Naive thymus-derived CD4-positive, alpha-beta T cell (primary cell): Measurements from ENCODE around the gene ERC1. TPM values are rescaled to one million over a fixed set of nuclear protein-coding genes. Genes with fewer than 3 reads are reported as not detected.

ENCODE experiments used
- ATAC-seq: fragments of 150-1000 bp; cut with Tn5 transposase; 2 replicates; pipeline ENCODE4 v1.10.0; 2021; ENCODE audit warnings: mild to moderate bottlenecking, moderate library complexity
- CTCF ChIA-PET: fragments of 350-600 bp; sonication (Branson Sonifier 250); formaldehyde crosslinking; loops from one replicate; lab custom pipeline; 2021; ENCODE audit warnings: antibody characterized with exemption; lab: Charles Lee
- POLR2A ChIA-PET: fragments of 350-600 bp; sonication (Branson Sonifier 250); formaldehyde crosslinking; loops from one replicate; lab custom pipeline; 2021; ENCODE audit warnings: antibody characterized with exemption, inconsistent platforms; lab: Charles Lee
- DNase-seq, 9 donors: peaks; one replicate each; pipeline versions ENCODE4 v3.0.0 to v3.0.0-alpha.2; 2020 to 2022; ENCODE audit warnings: mixed read lengths in 1 of 9
- H3K27ac ChIP-seq: one replicate; pipeline ENCODE4 v1.7.0; 2013; ENCODE audit warnings: mild to moderate bottlenecking, low read depth, low read length, moderate library complexity
- H3K27me3 ChIP-seq, 2 donors: one replicate each; pipeline ENCODE4 v1.7.0; 2013; ENCODE audit warnings: low read length in 2 of 2, mild to moderate bottlenecking in 2 of 2, moderate library complexity in 2 of 2; ENCODE audit not compliant: control insufficient read depth in 2 of 2, insufficient read depth in 2 of 2
- H3K36me3 ChIP-seq, 3 experiments: 1 replicate in 2 of 3; 2 replicates in 1 of 3; pipeline ENCODE4 v1.7.0; 2013; ENCODE audit warnings: low read length in 3 of 3, mild to moderate bottlenecking in 3 of 3, moderate library complexity in 1 of 3; ENCODE audit not compliant: insufficient read depth in 3 of 3, control insufficient read depth in 2 of 3
- H3K4me1 ChIP-seq, 2 donors: one replicate each; pipeline ENCODE4 v1.7.0; 2013; ENCODE audit warnings: low read length in 2 of 2, mild to moderate bottlenecking in 2 of 2, moderate library complexity in 1 of 2; ENCODE audit not compliant: control insufficient read depth in 2 of 2, insufficient read depth in 2 of 2
- H3K4me3 ChIP-seq: 2 replicates; pipeline ENCODE4 v1.7.0; 2013; ENCODE audit warnings: mild to moderate bottlenecking, low read length
- H3K9me3 ChIP-seq, 3 experiments: 1 replicate in 2 of 3; 2 replicates in 1 of 3; pipeline ENCODE4 v1.7.0; 2013; ENCODE audit warnings: low read length in 3 of 3; ENCODE audit not compliant: control insufficient read depth in 2 of 3
- H3K27ac Mint-ChIP-seq, 9 donors: one replicate each; pipeline ENCODE4 v1.8.0; 2020 to 2022; ENCODE audit warnings: mixed read lengths in 9 of 9, mild to moderate bottlenecking in 8 of 9, moderate library complexity in 5 of 9, inconsistent platforms in 2 of 9
- H3K27me3 Mint-ChIP-seq, 5 donors: one replicate each; pipeline ENCODE4 v1.8.0; 2021 to 2022; ENCODE audit warnings: mixed read lengths in 5 of 5, mild to moderate bottlenecking in 1 of 5
- H3K36me3 Mint-ChIP-seq, 5 donors: one replicate each; pipeline ENCODE4 v1.8.0; 2020 to 2022; ENCODE audit warnings: mixed read lengths in 5 of 5, mild to moderate bottlenecking in 3 of 5, inconsistent platforms in 1 of 5
- H3K4me1 Mint-ChIP-seq, 7 donors: one replicate each; pipeline ENCODE4 v1.8.0; 2020 to 2022; ENCODE audit warnings: mixed read lengths in 7 of 7, mild to moderate bottlenecking in 3 of 7, inconsistent platforms in 1 of 7
- H3K4me3 Mint-ChIP-seq, 10 donors: one replicate each; pipeline ENCODE4 v1.8.0; 2020 to 2022; ENCODE audit warnings: mild to moderate bottlenecking in 10 of 10, mixed read lengths in 10 of 10, moderate library complexity in 6 of 10, inconsistent platforms in 2 of 10
- H3K9me3 Mint-ChIP-seq, 11 donors: one replicate each; pipeline ENCODE4 v1.8.0; 2020 to 2022; ENCODE audit warnings: mixed read lengths in 11 of 11, mild to moderate bottlenecking in 4 of 11, inconsistent platforms in 1 of 11, moderate library complexity in 1 of 11
- intact Hi-C, 2 donors: fragments of 100-400 bp; cut with micrococcal nuclease; formaldehyde crosslinking; loops; one replicate each; pipeline ENCODE4 v1.15.1; 2023
- polyA plus RNA-seq, 2 donors: library from polyadenylated mRNA; unstranded; fragments of 300-500 nt; fragmentation: Illumina TruSeq; gene quantifications; one replicate each; pipeline ENCODE4 v1.2.3, GENCODE V29; 2021
- total RNA-seq, 6 experiments: library from RNA in 5 of 6; stranded (reverse) in 5 of 6; gene quantifications; 1 replicate in 5 of 6; 2 replicates in 1 of 6; pipeline ENCODE4 v1.2.3 and lab custom pipeline; 2021 to 2026

The ERC1 gene
- total and polyA plus RNA-seq, 7 experiments from 2014 or later, result 15.9 to 62.0 (median 51.5) TPM

DNA sequence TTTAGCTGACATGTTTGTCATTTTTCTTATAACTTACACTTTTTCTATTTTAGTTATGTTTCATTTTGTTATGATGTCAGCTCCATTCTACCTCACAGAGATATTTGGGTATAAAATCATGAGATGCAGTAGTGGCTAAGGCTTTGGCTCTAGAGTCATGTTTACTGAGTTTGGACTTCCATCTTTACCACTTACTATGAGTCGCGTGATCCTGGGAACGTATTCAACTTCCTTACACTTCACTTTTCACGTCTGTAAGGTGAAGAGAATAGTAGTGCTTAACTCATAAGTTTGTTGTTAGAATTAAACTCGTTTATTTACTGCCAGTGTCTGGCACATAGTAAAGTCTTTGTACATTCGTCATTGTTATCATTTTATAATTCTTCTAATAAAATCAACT, 126.3 kb downstream of the ERC1 start:
- DNase-seq (no peak), ATAC-seq (no peak)
- peaks cover under 1 to 9% (median 2%) of the 10 kb centered on the region in 7 donors for H3K4me1 Mint-ChIP-seq
- peaks cover 0 to 3% (median 0%) of the 10 kb centered on the region in 5 donors for H3K36me3 Mint-ChIP-seq
- Histone ChIP-seq H3K27me3 (no peaks in the 10 kb centered on the region), H3K4me1 (peaks cover 0 to under 1% of the 10 kb centered on the region in 2 donors), H3K9me3 (no peaks in the 10 kb centered on the region), H3K4me3 (no peak overlapping the region), H3K27ac (no peak overlapping the region), H3K36me3 (peaks cover 0 to under 1% (median 0%) of the 10 kb centered on the region in 3 experiments)
- H3K27me3 Mint-ChIP-seq, result no peaks in the 10 kb centered on the region
- no peak overlapping the region for H3K4me3 Mint-ChIP-seq
- CTCF ChIA-PET, result interaction anchor here (0.6 to 5.2 kb wide), 42 partner anchors 9 to 675 kb away, joined by 3 to 108 read pairs (median 5); no protein-coding TSS in a partner anchor
- H3K27ac Mint-ChIP-seq, result no peak overlapping the region
- intact Hi-C loops, result no loop called here
- H3K9me3 Mint-ChIP-seq, result no peaks in the 10 kb centered on the region
- POLR2A ChIA-PET, result interaction anchor here (0.5 to 2.1 kb wide), 6 partner anchors 52 to 486 kb away, joined by 3 to 12 read pairs (median 6); no protein-coding TSS in a partner anchor

GRCh38 chr12:1117970-1118563, 127.0 kb downstream of the ERC1 start:
- no peak overlapping the region for H3K27ac ChIP-seq
- peaks cover 0 to 5% (median 0%) of the 10 kb centered on the region in 5 donors for H3K36me3 Mint-ChIP-seq
- H3K27ac Mint-ChIP-seq, result no peak overlapping the region
- DNase-seq (peak; percentile 25 to 70 (median 63)), ATAC-seq (peak; percentile 74)
- ChIA-PET POLR2A (interaction anchor here (1.0 to 2.1 kb wide), 6 partner anchors 465 to 488 kb away, joined by 3 to 12 read pairs (median 6); no protein-coding TSS in a partner anchor), CTCF (interaction anchor here (0.6 to 5.2 kb wide), 50 partner anchors 8 to 674 kb away, joined by 3 to 108 read pairs (median 5); no protein-coding TSS in a partner anchor)
- H3K4me3 ChIP-seq, result no peak overlapping the region
- no peaks in the 10 kb centered on the region for H3K27me3 ChIP-seq
- H3K4me3 Mint-ChIP-seq, result no peak overlapping the region
- intact Hi-C loops, result loop anchor here (1.0 to 2.0 kb wide), 3 partner anchors 465 to 673 kb away; no protein-coding TSS in a partner anchor
- peaks cover 7 to 16% (median 9%) of the 10 kb centered on the region in 7 donors for H3K4me1 Mint-ChIP-seq
- no peaks in the 10 kb centered on the region for H3K36me3 ChIP-seq
- H3K4me1 ChIP-seq, result peaks cover 4 to 7% of the 10 kb centered on the region in 2 donors
- H3K27me3 Mint-ChIP-seq, result no peaks in the 10 kb centered on the region
- H3K9me3 ChIP-seq, result no peaks in the 10 kb centered on the region
- H3K9me3 Mint-ChIP-seq, result no peaks in the 10 kb centered on the region

DNA sequence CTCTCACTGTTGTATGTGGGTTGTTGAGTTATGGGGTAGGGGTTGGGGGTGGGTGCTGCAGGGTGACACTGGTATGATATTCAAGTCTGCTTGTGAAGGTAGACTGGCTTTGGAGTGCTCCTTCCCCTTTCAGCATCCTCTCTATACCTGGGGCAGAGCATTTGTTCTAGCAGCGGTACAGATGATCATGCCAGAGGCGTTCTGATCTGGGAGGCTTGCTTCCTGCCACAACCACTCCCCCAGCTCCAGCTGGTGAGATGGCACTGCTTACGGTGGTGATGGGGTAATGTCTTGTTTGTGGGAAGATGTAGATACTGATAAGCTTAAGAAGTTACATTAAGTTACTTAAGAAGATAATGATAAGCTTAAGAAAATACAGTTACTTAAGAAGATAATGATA, 131.8 kb downstream of the ERC1 start:
- intact Hi-C loops, result loop anchor here in 1 of 2 donors (10.0 kb wide), 1 partner anchor 152 kb away; no protein-coding TSS in a partner anchor
- Histone ChIP-seq H3K4me1 (peaks cover 8 to 9% of the 10 kb centered on the region in 2 donors), H3K9me3 (no peaks in the 10 kb centered on the region), H3K27ac (no peak overlapping the region), H3K4me3 (no peak overlapping the region), H3K36me3 (no peaks in the 10 kb centered on the region), H3K27me3 (no peaks in the 10 kb centered on the region)
- Mint-ChIP-seq H3K4me1 (peaks cover 11 to 36% (median 25%) of the 10 kb centered on the region in 7 donors), H3K27me3 (no peaks in the 10 kb centered on the region), H3K36me3 (peaks cover 0 to 16% (median 0%) of the 10 kb centered on the region in 5 donors), H3K27ac (peak overlapping the region in 7 of 9 donors; percentile 37 to 89 (median 86)), H3K9me3 (no peaks in the 10 kb centered on the region), H3K4me3 (peak overlapping the region in 3 of 10 donors; percentile 4 to 29 (median 26))
- peak in 8 of 9 donors; percentile 6 to 78 (median 71) for DNase-seq
- POLR2A ChIA-PET, result no interaction called here
- peak; percentile 94 for ATAC-seq
- CTCF ChIA-PET, result interaction anchor here (1.0 kb wide), 1 partner anchor 483 kb away, joined by 5 read pairs; no protein-coding TSS in a partner anchor

DNA sequence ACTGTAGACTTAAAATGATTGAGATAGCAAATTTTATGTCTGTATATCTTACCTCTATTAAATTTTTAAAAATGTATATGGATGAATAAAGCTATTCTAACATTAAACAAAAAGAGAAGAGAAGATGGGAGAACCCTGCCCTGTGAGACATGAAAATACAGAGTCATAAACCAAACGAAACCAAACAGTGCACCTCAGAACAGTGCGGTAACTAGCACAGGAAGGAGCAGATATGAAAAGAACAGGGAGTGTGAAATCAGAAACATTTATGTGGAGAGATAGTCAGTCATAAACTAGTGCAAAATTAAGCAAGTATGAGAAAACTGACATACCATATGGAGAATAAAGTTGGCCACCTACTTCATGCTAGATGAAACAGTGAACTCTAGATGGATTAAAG, 135.1 kb downstream of the ERC1 start:
- Mint-ChIP-seq H3K36me3 (peaks cover 0 to 26% (median 0%) of the 10 kb centered on the region in 5 donors), H3K27ac (peak overlapping the region in 7 of 9 donors; percentile 0 to 76 (median 2)), H3K27me3 (no peaks in the 10 kb centered on the region), H3K4me3 (peak overlapping the region in 5 of 10 donors; percentile 0 to 20 (median 4)), H3K9me3 (no peaks in the 10 kb centered on the region), H3K4me1 (peaks cover 11 to 62% (median 48%) of the 10 kb centered on the region in 7 donors)
- intact Hi-C loops, result loop anchor here in 1 of 2 donors (10.0 kb wide), 1 partner anchor 149 kb away; no protein-coding TSS in a partner anchor
- Histone ChIP-seq H3K27ac (no peak overlapping the region), H3K36me3 (no peaks in the 10 kb centered on the region), H3K4me1 (peaks cover 8 to 9% of the 10 kb centered on the region in 2 donors), H3K27me3 (no peaks in the 10 kb centered on the region), H3K9me3 (no peaks in the 10 kb centered on the region), H3K4me3 (no peak overlapping the region)
- ATAC-seq, result no peak
- DNase-seq, result peak in 3 of 9 donors; percentile 9 to 14 (median 12)
- ChIA-PET CTCF (interaction anchor here (1.3 to 2.1 kb wide), 3 partner anchors 8 to 456 kb away, joined by 3 to 7 read pairs (median 5); no protein-coding TSS in a partner anchor), POLR2A (no interaction called here)

DNA sequence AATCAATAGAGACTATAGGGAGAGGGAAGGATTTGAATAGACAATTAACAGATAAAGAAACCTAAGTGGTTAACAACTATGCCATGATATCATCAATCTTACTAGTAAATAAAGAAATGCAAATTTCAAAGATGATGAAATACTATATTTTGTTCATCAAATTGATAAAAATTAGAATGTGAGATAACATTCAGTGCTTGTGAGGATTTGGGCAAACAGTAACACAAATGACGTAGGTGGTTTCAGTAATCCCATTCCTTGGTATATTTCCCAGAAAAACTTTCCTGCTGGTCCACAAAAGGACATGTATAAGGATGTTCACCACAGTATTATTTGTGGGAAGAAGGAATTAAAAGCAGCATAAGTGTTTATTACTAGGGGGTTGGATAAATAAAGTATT, 136.0 kb downstream of the ERC1 start:
- Mint-ChIP-seq H3K27me3 (no peaks in the 10 kb centered on the region), H3K27ac (no peak overlapping the region), H3K4me1 (peaks cover 13 to 69% (median 54%) of the 10 kb centered on the region in 7 donors), H3K9me3 (no peaks in the 10 kb centered on the region), H3K4me3 (no peak overlapping the region), H3K36me3 (peaks cover 0 to 27% (median 0%) of the 10 kb centered on the region in 5 donors)
- H3K36me3 ChIP-seq, result no peaks in the 10 kb centered on the region
- peaks cover 8 to 13% of the 10 kb centered on the region in 2 donors for H3K4me1 ChIP-seq
- DNase-seq (no peak), ATAC-seq (no peak)
- H3K9me3 ChIP-seq, result no peaks in the 10 kb centered on the region
- POLR2A ChIA-PET, result no interaction called here
- H3K4me3 ChIP-seq, result no peak overlapping the region
- no peak overlapping the region for H3K27ac ChIP-seq
- CTCF ChIA-PET, result interaction anchor here (1.7 to 2.1 kb wide), 2 partner anchors 9 to 455 kb away, joined by 5 to 7 read pairs; no protein-coding TSS in a partner anchor
- H3K27me3 ChIP-seq, result no peaks in the 10 kb centered on the region
- intact Hi-C loops, result loop anchor here in 1 of 2 donors (10.0 kb wide), 1 partner anchor 148 kb away; no protein-coding TSS in a partner anchor

GRCh38 chr12:1130164-1130563, 139.1 kb downstream of the ERC1 start:
- Mint-ChIP-seq H3K27me3 (no peaks in the 10 kb centered on the region), H3K4me1 (peaks cover 8 to 62% (median 44%) of the 10 kb centered on the region in 7 donors), H3K4me3 (no peak overlapping the region), H3K27ac (peak overlapping the region in 1 of 9 donors; percentile 15), H3K36me3 (peaks cover 0 to 28% (median 4%) of the 10 kb centered on the region in 5 donors), H3K9me3 (no peaks in the 10 kb centered on the region)
- Histone ChIP-seq H3K4me1 (peaks cover 0 to 4% of the 10 kb centered on the region in 2 donors), H3K27me3 (no peaks in the 10 kb centered on the region), H3K36me3 (no peaks in the 10 kb centered on the region), H3K27ac (no peak overlapping the region), H3K9me3 (no peaks in the 10 kb centered on the region), H3K4me3 (no peak overlapping the region)
- ATAC-seq, result no peak
- CTCF ChIA-PET, result interaction anchor here (0.6 to 0.7 kb wide), 3 partner anchors 12 to 1724 kb away, joined by 3 read pairs; no protein-coding TSS in a partner anchor
- intact Hi-C loops, result no loop called here
- DNase-seq, result no peak
- POLR2A ChIA-PET, result interaction anchor here (0.6 kb wide), 2 partner anchors 10 to 499 kb away, joined by 3 to 4 read pairs; partner anchors contain the start of gene WNT5B
